ENCODE measurements around the gene TUBA1C.
A peak's percentile ranks its signal among the peaks of the same experiment; 100 is the strongest.

Gene TUBA1C

GRCh38 chr12:49264873-49265792 is at the start of gene TUBA1C:
Gene TUBA1C (plus strand): TSS chr12:49265082. CDS start chr12:49265182, 100 bp downstream.
- DNase-seq (ENCODE audit: low read depth, low spot score), result peak; percentile 85

GRCh38 chr12:49219417-49220026 is 45.4 kb upstream of the TUBA1C start:
- DNase-seq (ENCODE audit: low read depth, low spot score), result no peak

GRCh38 chr12:49220972-49221371 is 43.9 kb upstream of the TUBA1C start:
- DNase-seq (ENCODE audit: low read depth, low spot score), result no peak

GRCh38 chr12:49223122-49223521 is 41.8 kb upstream of the TUBA1C start:
- DNase-seq (ENCODE audit: low read depth, low spot score), result no peak

GRCh38 chr12:49223590-49224369 is 41.1 kb upstream of the TUBA1C start:
- no peak for DNase-seq (ENCODE audit: low read depth, low spot score)

GRCh38 chr12:49225576-49226166 is 39.2 kb upstream of the TUBA1C start:
- no peak for DNase-seq (ENCODE audit: low read depth, low spot score)

GRCh38 chr12:49227713-49228112 is 37.2 kb upstream of the TUBA1C start:
- no peak for DNase-seq (ENCODE audit: low read depth, low spot score)

- DNase-seq (ENCODE audit: low read depth, low spot score), result no peak
Measured at GRCh38 chr12:49228653-49229052, 36.2 kb upstream of the TUBA1C start.

- DNase-seq (ENCODE audit: low read depth, low spot score), result no peak
Measured at GRCh38 chr12:49230176-49230804, 34.6 kb upstream of the TUBA1C start.

- DNase-seq (ENCODE audit: low read depth, low spot score), result no peak
Measured at GRCh38 chr12:49230805-49231194, 34.1 kb upstream of the TUBA1C start.

- no peak for DNase-seq (ENCODE audit: low read depth, low spot score)
Measured at GRCh38 chr12:49231878-49232655, 32.8 kb upstream of the TUBA1C start.

- DNase-seq (ENCODE audit: low read depth, low spot score), result no peak
Measured at GRCh38 chr12:49232940-49233841, 31.7 kb upstream of the TUBA1C start.

- DNase-seq (ENCODE audit: low read depth, low spot score), result no peak
Measured at GRCh38 chr12:49233842-49234526, 30.9 kb upstream of the TUBA1C start.

GRCh38 chr12:49236423-49236822 is 28.5 kb upstream of the TUBA1C start:
- no peak for DNase-seq (ENCODE audit: low read depth, low spot score)

- no peak for DNase-seq (ENCODE audit: low read depth, low spot score)
Measured at GRCh38 chr12:49243631-49244030, 21.3 kb upstream of the TUBA1C start.

- DNase-seq (ENCODE audit: low read depth, low spot score), result no peak
Measured at GRCh38 chr12:49244176-49244575, 20.7 kb upstream of the TUBA1C start.

GRCh38 chr12:49251357-49251756 is 13.5 kb upstream of the TUBA1C start:
- DNase-seq (ENCODE audit: low read depth, low spot score), result no peak

- no peak for DNase-seq (ENCODE audit: low read depth, low spot score)
Measured at GRCh38 chr12:49253033-49253623, 11.8 kb upstream of the TUBA1C start.
